Measurements from ENCODE around the gene CALN1. TPM values are rescaled to one million over a fixed set of nuclear protein-coding genes. Genes with fewer than 3 reads are reported as not detected.

Gene CALN1
- total and polyA plus RNA-seq, 2 of the 8 experiments (the other 6 are each of a cell fraction or from before 2014, with no cell fraction given): 6.4 to 15.2 TPM

DNA sequence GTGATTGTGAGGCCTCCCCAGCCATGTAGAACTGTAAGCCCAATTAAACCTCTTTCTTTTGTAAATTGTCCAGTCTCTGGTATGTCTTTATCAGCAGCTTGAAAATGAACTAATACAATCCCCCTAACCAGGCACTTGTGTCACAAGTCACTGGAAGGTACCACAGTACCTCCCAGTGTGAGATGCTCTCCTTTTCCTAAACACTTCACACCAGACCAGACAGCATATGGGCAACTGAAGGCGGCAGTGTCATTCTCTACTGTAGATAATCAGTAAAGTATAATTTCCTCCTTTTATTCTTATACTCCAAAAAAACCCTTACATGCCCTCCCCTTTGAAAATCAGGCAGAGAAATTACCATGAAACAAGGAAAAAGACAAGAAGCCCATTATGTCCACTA, 113.2 kb downstream of the CALN1 start:
- Histone ChIP-seq H2BK5ac (ENCODE audit: low read depth, low read length) (no peak overlapping the region), H2BK12ac (ENCODE audit: low read depth, low read length) (no peak overlapping the region), H3K36me3 (ENCODE audit: control insufficient read depth in 2 of 4, insufficient read depth in 4 of 4, low read length in 3 of 4) (no peaks in the 10 kb centered on the region), H2BK15ac (ENCODE audit: low read length) (no peak overlapping the region), H3K79me2 (ENCODE audit: control insufficient read depth in 1 of 2, insufficient read depth in 2 of 2, low read length in 2 of 2) (no peaks in the 10 kb centered on the region), H2AK5ac (ENCODE audit: low read depth, low read length) (no peak overlapping the region), H3K9ac (replicated peaks in 1 of 4; ENCODE audit: extremely low read depth in 1 of 4, low read depth in 3 of 4, low read length in 3 of 4) (no peak overlapping the region), H2BK120ac (replicated peaks; ENCODE audit: low read depth, low read length) (no peak overlapping the region), H3K9me3 (ENCODE audit: insufficient read depth in 2 of 2, low read depth in 1 of 2, low read length in 1 of 2) (no peaks in the 10 kb centered on the region), H3K4me3 (ENCODE audit: extremely low read depth in 1 of 4, insufficient read depth in 2 of 4, low read depth in 3 of 4, low read length in 4 of 4) (no peak overlapping the region), H2BK20ac (ENCODE audit: low read length) (no peak overlapping the region), H4K91ac (replicated peaks; ENCODE audit: insufficient read length, low read length) (no peak overlapping the region), H3K4ac (replicated peaks; ENCODE audit: insufficient read length, low read depth, low read length) (no peak overlapping the region), H3K79me1 (ENCODE audit: low read depth, low read length) (peaks cover 2% of the 10 kb centered on the region; the same call in 1 of the 2 replicates), H3K27me3 (replicated peaks in 1 of 4; ENCODE audit: control insufficient read depth in 3 of 4, extremely low read depth in 1 of 4, insufficient read depth in 3 of 4, low read length in 3 of 4) (no peaks in the 10 kb centered on the region), H3K23ac (ENCODE audit: insufficient read length) (no peak overlapping the region), H3K14ac (ENCODE audit: insufficient read length) (no peak overlapping the region), H3K4me1 (replicated peaks in 1 of 4; ENCODE audit: control insufficient read depth in 3 of 4, insufficient read depth in 4 of 4, low read length in 3 of 4) (peaks cover 0 to 4% (median 0%) of the 10 kb centered on the region in 4 experiments; a peak in 1 of 7 replicates), H3K4me2 (ENCODE audit: insufficient read depth in 1 of 2, low read depth in 2 of 2, low read length in 2 of 2) (no peak overlapping the region), H4K5ac (ENCODE audit: insufficient read length, low read depth, low read length) (no peak overlapping the region), H3K56ac (replicated peaks; ENCODE audit: insufficient read length, low read depth, low read length) (no peak overlapping the region), H4K20me1 (replicated peaks in 1 of 2; ENCODE audit: control insufficient read depth in 1 of 2, insufficient read depth in 2 of 2, low read length in 2 of 2) (no peaks in the 10 kb centered on the region), H3K27ac (ENCODE audit: low read depth, low read length) (no peak overlapping the region), H3K23me2 (ENCODE audit: low read depth, low read length) (no peaks in the 10 kb centered on the region), H2AFZ (ENCODE audit: low read length) (no peak overlapping the region), H3K18ac (ENCODE audit: extremely low read depth, low read length) (no peak overlapping the region), H4K8ac (ENCODE audit: extremely low read depth, insufficient read depth, low read length) (no peak overlapping the region)
- FAIRE-seq (no peak), DNase-seq (ENCODE audit: low read depth in 1 of 2, low spot score in 2 of 2) (no peak)
- WGBS, 2 experiments (ENCODE audit: extremely low coverage in 1 of 2, insufficient coverage in 1 of 2, insufficient read length in 1 of 2, insufficient replicate concordance in 2 of 2, low coverage in 1 of 2, low lambda C conversion rate in 2 of 2, missing lambda C conversion rate in 1 of 2): 100% methylated on average over 1 of the region's 1 CpG; no CpG with 5 or more reads in 1 of the 2 experiments
- TF ChIP-seq JUND (IDR thresholded peaks at IDR 0.05; ENCODE audit: low read length): no peak
- TF ChIP-seq, protein P1, sequence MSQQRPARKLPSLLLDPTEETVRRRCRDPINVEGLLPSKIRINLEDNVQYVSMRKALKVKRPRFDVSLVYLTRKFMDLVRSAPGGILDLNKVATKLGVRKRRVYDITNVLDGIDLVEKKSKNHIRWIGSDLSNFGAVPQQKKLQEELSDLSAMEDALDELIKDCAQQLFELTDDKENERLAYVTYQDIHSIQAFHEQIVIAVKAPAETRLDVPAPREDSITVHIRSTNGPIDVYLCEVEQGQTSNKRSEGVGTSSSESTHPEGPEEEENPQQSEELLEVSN (IDR thresholded peaks at IDR 0.05): no peak
- CTCF ChIA-PET (ENCODE audit: partially characterized antibody): interaction anchor here (1.1 kb wide), 1 partner anchor 137 kb away, joined by 4 read pairs; no protein-coding TSS in a partner anchor
- POLR2A ChIA-PET (ENCODE audit: partially characterized antibody): no interaction called here

Data from H1 (cell line).